Activated naive CD4-positive, alpha-beta T cell treated with anti-CD3 and anti-CD28 coated beads, Interleukin-2, amount 50 U/mL, for 72 hours (primary cell): Measurements from ENCODE around the gene UBE2G1. TPM values are rescaled to one million over a fixed set of nuclear protein-coding genes. Genes with fewer than 3 reads are reported as not detected.
"Not testable (repeated sequence)": the region's sequence is repeated elsewhere in the genome, so short reads cannot be mapped to it uniquely, and the experiment has no call there.

ENCODE experiments used
- ATAC-seq, 2 donors: fragments of 150-1000 bp; cut with Tn5 transposase; 2 replicates each; pipeline ENCODE4 v1.10.0; 2021; ENCODE audit warnings: mild to moderate bottlenecking in 2 of 2, moderate library complexity in 2 of 2
- DNase-seq, 2 donors: peaks; one replicate each; pipeline ENCODE4 v3.0.0; 2021 to 2022; ENCODE audit warnings: low spot score in 2 of 2
- H3K27ac Mint-ChIP-seq, 2 donors: one replicate each; pipeline ENCODE4 v1.8.0; 2022; ENCODE audit warnings: mild to moderate bottlenecking in 2 of 2, mixed read lengths in 2 of 2
- H3K36me3 Mint-ChIP-seq, 2 donors: one replicate each; pipeline ENCODE4 v1.8.0; 2022; ENCODE audit warnings: mixed read lengths in 2 of 2
- H3K9me3 Mint-ChIP-seq, 2 donors: one replicate each; pipeline ENCODE4 v1.8.0; 2022; ENCODE audit warnings: mixed read lengths in 2 of 2
- total RNA-seq, 2 donors: library from RNA; stranded (reverse); gene quantifications; one replicate each; pipeline ENCODE4 v1.2.3, GENCODE V29; 2022

The UBE2G1 gene
- total RNA-seq, 2 donors from 2014 or later = 57.9 to 68.1 TPM

- DNase-seq (no peak), ATAC-seq (no peak)
- H3K9me3 Mint-ChIP-seq = no peaks in the 10 kb centered on the region
- H3K36me3 Mint-ChIP-seq = peaks cover 2 to 5% of the 10 kb centered on the region in 2 donors
- H3K27ac Mint-ChIP-seq = peak overlapping the region in 1 of 2 donors; percentile 5
Observed at GRCh38 chr17:4297351-4297750, 69.1 kb downstream of the UBE2G1 start.

DNA sequence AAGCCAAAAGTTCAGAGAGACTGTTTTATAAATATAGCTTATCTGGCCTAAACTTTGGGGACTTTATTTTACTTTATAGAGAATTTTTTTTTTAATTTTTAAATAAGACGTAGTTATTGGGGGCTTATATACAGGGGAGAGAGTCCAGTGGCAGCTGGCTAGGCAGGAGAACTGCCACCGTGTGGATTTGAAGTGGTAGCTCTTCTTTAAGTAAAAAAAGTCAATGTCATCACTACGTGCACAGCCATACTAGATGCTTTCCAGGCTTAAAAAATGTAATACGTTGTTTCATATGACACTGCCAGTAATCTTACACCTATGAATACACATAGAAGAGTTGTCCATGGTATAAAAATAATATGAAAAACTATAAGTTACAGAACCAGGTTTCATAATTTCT is 70.8 kb downstream of the UBE2G1 start:
- Mint-ChIP-seq H3K27ac (no peak overlapping the region), H3K9me3 (no peaks in the 10 kb centered on the region), H3K36me3 (peaks cover 0 to 5% of the 10 kb centered on the region in 2 donors)
- no peak for DNase-seq
- no peak for ATAC-seq

- Mint-ChIP-seq H3K27ac (peak overlapping the region in 1 of 2 donors; percentile 58), H3K36me3 (peaks cover 0 to 5% of the 10 kb centered on the region in 2 donors), H3K9me3 (no peaks in the 10 kb centered on the region)
- no peak for DNase-seq
- ATAC-seq = no peak
Observed at GRCh38 chr17:4293572-4293971, 72.9 kb downstream of the UBE2G1 start.

DNA sequence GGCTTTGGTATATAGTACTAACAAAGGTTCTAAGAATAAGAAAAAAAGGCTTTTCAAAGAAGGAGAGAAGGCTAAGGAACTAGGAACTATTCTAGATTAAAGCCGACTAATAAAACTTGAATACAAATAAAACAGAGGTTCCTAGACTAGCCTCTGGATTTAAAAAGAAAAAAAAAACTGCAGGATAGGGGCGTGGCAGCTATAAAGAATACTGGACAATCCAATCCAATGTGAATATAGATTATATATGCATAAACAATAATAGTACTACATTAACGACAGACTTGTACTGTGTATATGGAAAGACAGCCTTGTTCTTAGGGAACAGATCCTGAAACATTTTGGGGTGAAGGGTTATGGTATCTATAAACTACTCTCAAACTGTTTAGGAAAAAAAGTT is 78.8 kb downstream of the UBE2G1 start:
- Mint-ChIP-seq H3K9me3 (no peaks in the 10 kb centered on the region), H3K36me3 (no peaks in the 10 kb centered on the region), H3K27ac (no peak overlapping the region)
- ATAC-seq = no peak
- DNase-seq = no peak

- DNase-seq (no peak), ATAC-seq (no peak)
- Mint-ChIP-seq H3K36me3 (peaks cover 0 to 6% of the 10 kb centered on the region in 2 donors), H3K27ac (peak overlapping the region; percentile 60 to 66), H3K9me3 (no peaks in the 10 kb centered on the region)
Observed at GRCh38 chr17:4276514-4276913, 90.0 kb downstream of the UBE2G1 start.

DNA sequence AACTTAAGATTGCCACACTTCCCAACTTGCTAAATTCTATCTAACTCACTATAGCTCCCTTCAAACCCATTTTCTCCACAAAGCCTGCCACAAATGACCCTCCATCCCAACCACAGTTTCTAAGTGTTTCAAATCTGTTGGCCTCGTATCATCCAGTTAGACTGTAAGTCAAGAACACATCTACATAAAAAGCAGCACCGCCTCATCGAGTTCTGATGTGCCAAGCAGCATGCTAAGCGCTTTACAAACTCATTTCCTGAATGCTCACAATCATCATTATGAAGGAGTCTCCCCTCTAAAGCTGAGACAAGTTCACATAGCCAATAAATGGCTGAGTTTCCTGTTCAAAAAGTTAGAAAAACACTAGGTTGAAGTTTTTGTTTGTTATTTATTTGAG is 93.5 kb downstream of the UBE2G1 start:
- H3K36me3 Mint-ChIP-seq = no peaks in the 10 kb centered on the region
- DNase-seq (no peak), ATAC-seq (no peak)
- no peak overlapping the region for H3K27ac Mint-ChIP-seq
- H3K9me3 Mint-ChIP-seq = no peaks in the 10 kb centered on the region

- H3K27ac Mint-ChIP-seq = no peak overlapping the region
- H3K9me3 Mint-ChIP-seq = no peaks in the 10 kb centered on the region
- no peaks in the 10 kb centered on the region for H3K36me3 Mint-ChIP-seq
- ATAC-seq (no peak), DNase-seq (no peak)
Observed at GRCh38 chr17:4272213-4272971, 94.1 kb downstream of the UBE2G1 start.

- no peak for ATAC-seq
Observed at GRCh38 chr17:4270736-4271135, 95.7 kb downstream of the UBE2G1 start.

GRCh38 chr17:4269915-4270314 is 96.6 kb downstream of the UBE2G1 start:
- no peak for ATAC-seq
- H3K36me3 Mint-ChIP-seq = no peaks in the 10 kb centered on the region
- no peak overlapping the region for H3K27ac Mint-ChIP-seq

More at GRCh38 chr17:4270736-4271135, 95.7 kb downstream of the UBE2G1 start:
- Mint-ChIP-seq H3K9me3 (no peaks in the 10 kb centered on the region), H3K36me3 (no peaks in the 10 kb centered on the region), H3K27ac (no peak overlapping the region)
- DNase-seq = no peak

GRCh38 chr17:4267402-4267801 is 99.1 kb downstream of the UBE2G1 start:
- DNase-seq (no peak), ATAC-seq (no peak)
- peak overlapping the region; percentile 62 to 74 for H3K27ac Mint-ChIP-seq
- peaks cover 6 to 8% of the 10 kb centered on the region in 2 donors for H3K36me3 Mint-ChIP-seq
- no peaks in the 10 kb centered on the region for H3K9me3 Mint-ChIP-seq

More at GRCh38 chr17:4269915-4270314, 96.6 kb downstream of the UBE2G1 start:
- H3K9me3 Mint-ChIP-seq = no peaks in the 10 kb centered on the region
- DNase-seq = no peak

GRCh38 chr17:4266550-4266949 is 99.9 kb downstream of the UBE2G1 start:
- Mint-ChIP-seq H3K9me3 (peaks cover 0 to 3% of the 10 kb centered on the region in 2 donors), H3K36me3 (peaks cover 8 to 11% of the 10 kb centered on the region in 2 donors), H3K27ac (peak overlapping the region in 1 of 2 donors; percentile 74)
- ATAC-seq (no peak), DNase-seq (no peak)

DNA sequence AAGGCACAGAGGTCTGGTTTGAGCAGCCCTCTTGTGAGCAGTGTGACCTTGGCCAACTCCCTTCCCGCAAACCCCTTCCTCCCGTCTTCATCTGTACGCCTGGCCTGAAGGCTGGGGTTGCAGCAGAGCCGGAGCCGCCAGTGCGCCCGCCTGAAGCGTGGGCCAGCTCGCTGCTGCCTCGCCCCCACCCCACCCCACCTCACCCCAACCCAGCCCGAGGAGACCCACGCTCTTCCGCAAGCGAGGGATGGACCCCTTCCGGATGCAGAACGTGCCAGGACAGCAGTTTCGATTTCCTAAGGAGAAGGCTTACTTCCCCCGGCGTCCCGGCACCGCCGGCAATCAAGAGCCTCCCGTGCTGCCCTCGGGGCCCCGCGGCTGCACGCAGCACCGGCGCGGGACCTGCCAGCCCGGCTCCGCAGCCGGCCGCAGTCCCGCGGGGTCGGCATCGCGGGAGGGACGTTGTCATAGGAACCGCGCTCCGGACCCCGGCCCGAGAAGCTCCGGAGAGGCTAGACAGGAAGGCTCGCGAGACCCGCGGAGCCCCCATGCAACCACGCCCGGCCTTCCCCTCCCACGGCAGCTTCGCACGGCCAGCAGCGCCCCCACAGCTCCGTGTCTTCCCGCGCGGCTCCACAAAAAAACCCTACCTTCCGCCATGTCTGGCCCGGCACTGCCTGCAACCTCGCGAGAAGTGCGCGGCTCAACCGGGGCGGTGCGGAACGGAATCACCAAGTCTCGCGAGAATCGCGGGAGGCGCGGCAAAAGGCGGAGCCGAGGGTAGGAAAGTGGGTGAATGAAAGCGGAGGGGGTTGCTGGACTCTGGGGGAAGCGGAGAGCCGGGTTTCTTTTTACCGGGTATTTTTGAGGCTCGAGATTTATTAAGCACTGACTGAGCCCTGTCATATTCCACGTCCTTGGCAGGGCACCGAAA is 102.9 kb downstream of the UBE2G1 start, which contains the start of gene ANKFY1:
Gene ANKFY1, minus strand, starts transcription at position 698 of the 934 bp plus-strand sequence. Its CDS starts 38 bp downstream, at position 660.
- H3K27ac Mint-ChIP-seq = peak within 1 kb of the TSS; percentile 97 to 99
- peaks cover 5 to 12% of the 10 kb centered on the region in 2 donors for H3K9me3 Mint-ChIP-seq
- peaks cover 16 to 30% of the 10 kb centered on the region in 2 donors for H3K36me3 Mint-ChIP-seq
- peak; percentile 98 to 99 for DNase-seq
- ATAC-seq = peak; percentile 96 to 99

GRCh38 chr17:4262703-4263102 is 103.8 kb downstream of the UBE2G1 start:
- DNase-seq (no peak), ATAC-seq (no peak)
- Mint-ChIP-seq H3K36me3 (peaks cover 16 to 36% of the 10 kb centered on the region in 2 donors), H3K9me3 (peaks cover 5 to 16% of the 10 kb centered on the region in 2 donors), H3K27ac (peak overlapping the region; percentile 38 to 97)

DNA sequence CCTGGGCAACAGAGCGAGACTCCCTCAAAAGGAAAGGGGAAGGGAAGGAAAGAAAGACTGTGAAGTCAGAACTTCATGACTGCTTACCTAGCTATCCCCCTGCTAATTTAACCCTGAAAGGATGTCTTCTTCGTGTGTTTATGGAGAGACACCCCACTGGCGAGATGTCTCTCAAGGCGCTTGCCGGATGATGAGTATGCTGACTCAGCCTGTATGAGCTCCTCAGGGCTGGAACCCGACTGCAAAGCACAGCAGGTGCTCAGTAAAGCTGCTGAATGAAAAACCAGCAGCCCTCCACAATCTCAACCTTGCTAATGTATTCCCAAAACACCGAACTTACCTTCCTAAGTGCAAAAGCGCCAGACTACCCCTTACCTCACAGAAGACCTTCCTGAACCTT is 105.0 kb downstream of the UBE2G1 start:
- DNase-seq (no peak), ATAC-seq (no peak)
- Mint-ChIP-seq H3K9me3 (peaks cover 5 to 22% of the 10 kb centered on the region in 2 donors), H3K36me3 (peaks cover 21 to 47% of the 10 kb centered on the region in 2 donors), H3K27ac (peak overlapping the region in 1 of 2 donors; percentile 47)

- ATAC-seq (no peak), DNase-seq (no peak)
- Mint-ChIP-seq H3K36me3 (peaks cover 18 to 47% of the 10 kb centered on the region in 2 donors), H3K9me3 (peaks cover 5 to 22% of the 10 kb centered on the region in 2 donors), H3K27ac (no peak overlapping the region)
Observed at GRCh38 chr17:4258867-4259266, 107.6 kb downstream of the UBE2G1 start.

- Mint-ChIP-seq H3K9me3 (peaks cover 5 to 22% of the 10 kb centered on the region in 2 donors), H3K36me3 (peaks cover 16 to 45% of the 10 kb centered on the region in 2 donors), H3K27ac (peak overlapping the region; percentile 1 to 31)
- ATAC-seq = peak; percentile 84 to 95
- no peak for DNase-seq
Observed at GRCh38 chr17:4256952-4257351, 109.5 kb downstream of the UBE2G1 start.

- not testable (repeated sequence) for H3K27ac Mint-ChIP-seq
- Mint-ChIP-seq H3K9me3 (peaks cover 5 to 17% of the 10 kb centered on the region in 2 donors), H3K36me3 (peaks cover 16 to 30% of the 10 kb centered on the region in 2 donors)
Observed at GRCh38 chr17:4255271-4255670, 111.2 kb downstream of the UBE2G1 start.

More at GRCh38 chr17:4255271-4255670, 111.2 kb downstream of the UBE2G1 start:
- not testable (repeated sequence) for DNase-seq, ATAC-seq
